GM18951 (cell line): ENCODE data around the gene LYSET.

Experiments used
- POLR2A ChIP-seq: IDR thresholded peaks from 4 replicates; pipeline ENCODE4 v1.6.1; 2011; ENCODE audit warnings: mild to moderate bottlenecking; ENCODE audit not compliant: insufficient read length, insufficient read depth; ENCODE audit errors: extremely low read depth
- in situ Hi-C: fragments of 300-500 bp; cut with MboI; formaldehyde crosslinking; loops from one replicate; pipeline ENCODE4 v1.12.0; 2022; ENCODE audit warnings: low sequenced_read_pairs, mixed read lengths, inconsistent platforms; ENCODE audit not compliant: unreplicated experiment

Gene LYSET

DNA sequence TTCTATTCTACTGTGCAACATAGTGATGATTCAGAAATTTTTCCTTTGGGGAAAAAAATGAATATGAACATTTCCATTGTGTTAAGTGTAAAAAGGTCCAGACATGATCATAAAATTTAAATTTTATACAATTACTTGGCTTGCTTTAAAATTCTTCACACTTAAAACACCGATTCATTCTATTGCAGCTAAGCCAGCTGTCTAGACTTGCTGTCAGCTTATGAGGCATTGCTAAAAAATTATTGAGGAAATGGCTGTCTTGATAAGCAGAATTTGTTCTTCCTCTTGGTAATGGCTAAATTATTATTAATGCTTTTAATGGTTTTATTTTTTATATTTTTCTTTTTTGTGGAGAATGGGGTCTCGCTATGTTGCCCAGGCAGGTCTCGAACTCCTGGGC lies 1.8 kb downstream of the LYSET start:
- in situ Hi-C loops: no loop called here
- no peak for TF ChIP-seq POLR2A

DNA sequence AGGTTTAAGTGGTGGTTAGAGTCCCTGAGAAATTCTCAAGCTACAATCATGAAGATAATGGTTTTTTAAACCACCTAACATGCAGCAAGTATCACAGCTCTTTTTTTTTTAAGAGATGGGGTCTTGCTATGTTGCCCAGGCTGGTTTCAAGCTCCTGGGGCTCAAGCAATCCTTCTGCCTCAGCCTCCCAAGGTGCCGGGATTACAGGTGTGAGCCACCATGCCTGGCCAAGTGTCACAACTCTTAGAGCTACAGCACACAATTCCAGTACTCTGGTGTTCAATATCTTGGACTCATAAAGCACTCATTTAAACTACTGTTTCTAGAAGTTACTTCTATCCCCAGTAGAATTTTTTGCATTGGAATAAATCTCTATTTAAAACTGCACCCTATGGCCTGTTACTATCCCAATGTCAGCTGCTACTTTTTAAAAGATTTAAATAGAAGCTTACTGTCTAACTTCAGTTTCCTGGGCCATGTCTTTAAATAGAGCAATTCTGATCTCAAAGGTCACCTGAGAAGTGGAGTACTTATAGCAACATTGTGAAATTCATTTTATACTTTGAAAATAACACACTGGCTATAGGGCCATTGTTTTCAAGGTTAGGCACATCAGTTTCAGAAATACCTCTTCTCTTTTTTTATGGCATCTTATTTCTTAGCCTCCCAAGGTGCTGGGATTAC lies 10.3 kb downstream of the LYSET start:
- in situ Hi-C loops: no loop called here
- TF ChIP-seq POLR2A: no peak

DNA sequence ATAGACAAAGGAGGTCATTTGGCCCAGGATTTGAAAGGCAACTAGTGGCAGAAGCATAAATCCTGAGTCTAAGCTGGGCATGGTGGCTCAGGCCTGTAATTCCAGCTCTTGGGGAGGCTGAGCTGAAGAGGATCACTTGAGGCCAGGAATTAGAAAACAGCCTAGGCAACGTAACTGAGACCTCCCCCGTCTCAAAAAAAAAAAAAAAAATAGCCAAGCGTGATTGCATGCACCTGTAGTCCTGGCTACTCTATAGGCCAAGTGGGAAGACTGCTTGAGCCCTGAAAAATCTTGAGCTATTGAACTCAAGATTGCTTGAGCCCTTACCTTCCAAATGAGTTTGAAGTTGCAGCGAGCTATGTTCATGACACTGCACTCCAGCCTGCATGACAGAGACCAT lies 13.9 kb downstream of the LYSET start:
- in situ Hi-C loops: no loop called here
- no peak for TF ChIP-seq POLR2A

DNA sequence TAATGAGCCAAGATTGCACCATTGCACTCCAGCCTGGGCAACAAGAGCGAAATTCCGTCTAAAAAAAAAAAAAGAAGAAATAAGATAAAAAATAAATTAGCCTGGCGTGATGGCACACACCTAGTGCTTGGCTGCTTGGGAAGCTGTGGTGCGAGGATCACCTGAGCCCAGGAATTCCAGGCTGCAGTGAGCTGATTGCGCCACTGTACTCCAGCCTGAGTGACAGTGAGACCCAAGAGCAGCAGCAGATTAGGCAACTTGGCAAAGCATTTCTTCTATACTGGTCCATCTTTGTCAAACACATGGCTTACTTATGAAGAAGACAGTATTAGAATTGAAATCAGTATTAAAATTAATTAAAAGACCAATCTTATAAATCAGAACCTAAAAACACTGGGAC lies 15.4 kb downstream of the LYSET start:
- in situ Hi-C loops: no loop called here
- TF ChIP-seq POLR2A: no peak

DNA sequence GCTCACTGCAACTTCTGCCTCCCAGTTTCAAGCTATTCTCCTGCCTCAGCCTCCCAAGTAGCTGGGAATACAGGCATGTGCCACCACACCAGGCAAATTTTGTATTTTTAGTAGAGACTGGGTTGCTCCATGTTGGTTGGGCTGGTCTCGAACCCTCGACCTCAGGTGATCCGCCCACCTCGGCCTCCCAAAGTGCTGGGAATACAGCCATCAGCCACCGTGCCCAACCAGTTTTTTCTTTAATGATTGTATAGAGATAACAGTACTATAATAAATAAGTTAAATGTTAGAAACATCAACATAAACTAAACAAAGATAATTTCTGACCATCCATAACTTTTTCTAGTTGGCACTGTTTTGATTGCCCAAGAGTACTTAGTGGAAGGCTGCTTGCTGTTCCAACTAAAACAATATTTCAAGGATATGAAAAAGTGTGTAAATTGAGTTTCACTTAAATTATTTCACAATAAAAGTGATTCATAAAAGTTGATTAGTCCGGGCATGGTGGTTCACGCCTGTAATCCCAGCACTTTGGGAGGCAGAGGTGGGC lies 16.1 kb downstream of the LYSET start:
- no peak for TF ChIP-seq POLR2A
- in situ Hi-C loops: no loop called here

DNA sequence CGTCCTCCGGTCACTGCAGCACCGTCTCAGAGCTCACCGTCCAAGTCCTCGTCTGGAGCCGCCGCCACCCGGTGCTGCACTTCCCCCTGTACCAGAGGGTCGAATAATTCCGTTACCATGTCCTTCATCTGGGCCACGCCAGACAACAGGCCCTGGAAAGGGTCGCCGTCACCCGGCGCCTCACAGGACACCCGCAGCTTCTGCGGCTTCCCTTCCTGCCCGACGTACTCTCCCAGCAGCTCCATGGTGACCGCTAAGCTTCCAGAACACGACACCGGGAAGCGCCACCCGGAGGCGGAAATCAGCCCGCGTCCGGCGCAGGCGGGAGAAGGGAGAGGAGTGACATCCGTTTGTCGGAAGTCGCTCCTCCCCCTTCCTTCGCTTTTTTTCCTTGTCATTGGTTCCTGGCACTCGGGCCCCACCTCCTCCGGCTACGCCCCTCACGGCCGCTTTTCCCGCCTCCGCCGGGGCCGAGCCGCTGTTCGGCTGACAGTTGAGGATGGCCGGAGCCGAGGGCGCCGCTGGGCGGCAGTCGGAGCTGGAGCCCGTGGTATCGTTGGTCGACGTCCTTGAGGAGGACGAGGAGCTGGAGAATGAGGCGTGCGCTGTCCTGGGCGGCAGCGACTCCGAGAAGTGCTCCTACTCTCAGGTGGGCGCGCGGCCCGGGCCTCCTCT lies 21.8 kb downstream of the LYSET start, which contains the start of the genes GON7 and UBR7:
GON7 (minus strand) TSS at position 273 of the 675 bp plus-strand sequence; CDS start at position 245, 28 bp downstream.
UBR7 (plus strand) TSS at position 464 of the 675 bp plus-strand sequence; CDS start at position 500, 36 bp downstream.
- in situ Hi-C loops: no loop called here
- peak; percentile 87 for TF ChIP-seq POLR2A

DNA sequence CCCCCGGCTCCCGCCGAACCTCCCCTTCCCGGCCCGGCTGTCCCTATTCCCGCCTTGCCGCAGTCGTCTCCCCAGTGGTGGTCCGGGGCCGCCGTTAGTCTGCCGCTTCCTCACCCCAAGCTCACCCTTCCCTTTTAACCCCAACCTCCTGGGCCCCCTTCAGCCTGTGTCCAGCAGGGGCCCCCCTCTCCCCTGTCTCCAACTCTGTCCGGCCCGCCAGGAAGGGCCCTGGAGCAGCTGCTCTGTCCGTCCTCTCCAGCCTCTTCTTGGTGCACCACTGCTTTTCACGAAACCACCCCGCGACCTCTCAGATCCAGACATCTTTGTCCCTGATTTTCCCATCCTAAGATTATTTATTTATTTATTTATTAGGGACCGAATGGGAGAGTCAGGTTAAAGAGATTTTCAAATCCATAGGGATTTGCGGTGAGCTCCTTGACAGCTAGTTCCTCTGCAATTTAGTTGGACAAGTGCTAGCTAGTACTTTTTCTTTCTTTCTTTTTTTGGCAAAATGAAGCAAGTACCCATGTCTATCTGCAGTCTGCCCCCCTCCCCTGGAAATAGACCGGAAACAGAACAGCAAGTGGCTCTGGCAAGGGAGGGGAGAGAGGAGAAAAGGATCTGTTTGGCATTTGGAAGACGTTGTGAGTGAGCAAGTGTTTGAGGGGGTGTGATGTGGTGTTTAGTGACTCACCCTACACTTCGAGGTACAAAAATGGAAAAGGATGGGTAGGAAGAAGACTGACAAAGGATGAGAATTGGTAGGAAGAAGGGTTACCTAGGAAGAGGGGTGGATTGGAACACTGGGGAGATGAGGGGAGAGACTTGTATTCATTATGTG lies 22.6 kb downstream of the LYSET start:
- no peak for TF ChIP-seq POLR2A
- in situ Hi-C loops: no loop called here

DNA sequence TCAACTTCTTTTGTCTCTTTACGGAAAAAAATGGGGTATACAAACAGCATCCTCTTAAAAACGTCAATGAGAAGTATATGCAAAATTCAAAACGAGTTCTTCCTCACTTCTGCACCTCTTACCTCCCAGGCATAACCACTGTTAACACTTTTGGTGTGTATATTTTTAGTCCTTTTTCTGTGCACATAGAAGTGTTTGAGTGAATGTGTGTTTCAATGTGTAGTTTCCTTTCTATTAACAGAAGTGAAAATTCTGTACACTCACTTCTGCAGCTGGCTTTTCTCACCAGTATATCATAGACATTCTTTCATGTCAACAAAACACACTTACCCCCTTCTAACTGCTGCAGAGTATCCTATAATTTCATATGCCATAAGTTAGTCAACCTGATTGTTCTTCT lies 27.3 kb downstream of the LYSET start:
- in situ Hi-C loops: no loop called here
- no peak for TF ChIP-seq POLR2A

DNA sequence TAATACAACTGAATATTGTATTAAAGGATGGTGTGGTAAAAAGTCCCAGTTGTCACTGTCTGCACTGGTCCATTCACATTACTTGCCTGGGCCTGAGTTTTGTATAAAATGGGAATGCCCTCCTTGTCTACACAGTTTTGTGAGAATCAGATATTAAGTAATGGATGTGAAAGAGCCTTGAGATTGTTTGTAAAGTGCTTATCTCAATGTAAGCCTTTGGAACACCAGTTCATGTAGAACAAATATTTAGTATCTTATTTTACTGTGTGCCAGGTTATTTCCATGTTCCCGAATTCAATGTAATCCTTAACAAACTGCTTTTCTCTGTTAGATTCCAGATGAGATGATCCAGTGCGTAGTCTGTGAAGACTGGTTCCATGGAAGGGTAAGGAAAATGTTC lies 29.5 kb downstream of the LYSET start:
- in situ Hi-C loops: no loop called here
- no peak for TF ChIP-seq POLR2A

DNA sequence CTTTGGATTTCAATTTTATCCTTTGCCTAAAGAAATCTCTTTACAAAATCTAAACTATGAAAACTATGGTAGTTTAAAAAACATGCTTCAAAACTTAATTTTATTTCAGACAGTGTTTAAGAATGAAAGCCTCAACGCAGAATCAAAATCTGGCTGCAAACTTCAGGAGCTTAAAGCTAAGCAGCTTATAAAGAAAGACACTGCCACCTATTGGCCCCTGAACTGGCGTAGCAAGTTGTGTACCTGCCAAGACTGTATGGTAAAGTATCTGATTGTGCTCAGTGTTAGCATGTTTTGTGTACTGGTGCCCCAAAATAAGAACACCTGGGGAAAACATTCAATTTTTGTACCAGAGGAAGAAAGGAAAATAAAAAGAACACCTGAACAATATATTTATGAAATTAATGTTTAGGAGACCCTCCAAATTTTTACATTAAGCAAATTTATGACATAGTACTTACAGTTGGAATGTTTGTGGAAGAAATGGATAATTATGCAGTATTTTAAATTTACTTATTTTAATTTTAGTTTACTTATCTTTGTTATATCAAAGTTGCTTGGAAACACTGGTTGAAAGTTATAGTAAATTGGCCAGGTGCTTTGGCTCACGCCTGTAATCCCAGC lies 34.1 kb downstream of the LYSET start:
- TF ChIP-seq POLR2A: no peak
- in situ Hi-C loops: no loop called here

DNA sequence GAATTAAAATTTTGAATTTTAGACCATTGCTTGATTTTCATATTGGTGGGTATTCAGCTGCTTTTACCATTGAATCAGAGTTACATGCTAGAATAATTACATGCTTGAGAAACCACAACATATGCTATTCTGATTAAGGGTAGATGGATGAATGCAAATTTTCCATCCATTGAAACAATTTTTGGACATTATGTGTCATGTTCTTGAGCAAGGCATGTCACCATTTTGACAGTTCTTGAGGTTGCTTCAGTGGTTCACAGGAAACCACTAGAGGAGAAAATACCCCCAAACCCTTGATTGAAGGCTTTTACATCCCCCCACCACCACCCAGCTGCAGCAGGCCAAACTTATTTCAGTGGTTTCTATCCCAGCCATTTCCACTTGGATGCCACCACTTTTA lies 35.4 kb downstream of the LYSET start:
- in situ Hi-C loops: no loop called here

DNA sequence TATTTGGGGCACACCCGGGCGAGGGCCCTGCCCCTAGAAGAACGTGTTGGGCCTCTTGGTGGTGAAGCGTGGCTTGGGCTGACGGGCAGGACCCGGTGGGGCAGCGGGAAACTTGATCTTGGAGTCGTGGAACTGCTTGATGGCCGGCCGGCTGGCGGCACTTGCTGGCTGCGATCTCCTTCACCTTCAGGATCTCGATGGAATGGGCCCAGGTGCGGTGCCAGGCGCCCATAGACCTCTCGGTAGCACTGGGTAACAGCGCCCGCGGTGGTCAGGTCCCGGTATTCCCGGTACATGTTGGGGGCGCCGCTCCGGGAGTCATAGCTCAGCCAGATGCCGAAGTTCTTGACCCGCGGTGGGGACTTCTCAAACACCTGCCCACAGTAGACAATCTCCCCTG lies 38.4 kb downstream of the LYSET start:
- in situ Hi-C loops: no loop called here
- TF ChIP-seq POLR2A: no peak

More for the DNA sequence above, 35.4 kb downstream of the LYSET start:
- no peak for TF ChIP-seq POLR2A
